B cell (primary cell): Measurements from ENCODE around the gene AIG1. TPM values are rescaled to one million over a fixed set of nuclear protein-coding genes. Genes with fewer than 3 reads are reported as not detected.

ENCODE experiments used
- ATAC-seq: fragments of 200-7000 bp; cut with Tn5 transposase; one replicate; pipeline ENCODE4 v1.10.0; 2021; ENCODE audit warnings: low read depth, mild to moderate bottlenecking, moderate number of reproducible peaks, moderate library complexity
- CTCF ChIA-PET: fragments of 350-600 bp; sonication (Branson Sonifier 250); formaldehyde crosslinking; loops from one replicate; lab custom pipeline; 2021; ENCODE audit warnings: antibody characterized with exemption, inconsistent platforms; lab: Charles Lee
- POLR2A ChIA-PET: fragments of 350-600 bp; sonication (Branson Sonifier 250); formaldehyde crosslinking; loops from one replicate; lab custom pipeline; 2021; ENCODE audit warnings: antibody characterized with exemption; lab: Charles Lee
- DNase-seq: peaks from one replicate; pipeline ENCODE4 v3.0.0; 2013
- H2AFZ ChIP-seq: 2 replicates; pipeline ENCODE4 v1.6.1; 2012; ENCODE audit warnings: mild to moderate bottlenecking, low read depth, low read length; ENCODE audit not compliant: insufficient read depth, poor library complexity, severe bottlenecking
- H3K27ac ChIP-seq, 2 donors: 1 replicate in 1 of 2; 2 replicates in 1 of 2; pipeline ENCODE4 v1.5.1; 2012 to 2013; ENCODE audit warnings: low read length in 2 of 2, mild to moderate bottlenecking in 2 of 2, moderate library complexity in 1 of 2
- H3K27me3 ChIP-seq, 4 experiments: fragments of 200-600 bp in 1 of 4; sonication (generic) in 1 of 4; replicated peaks in 1 of 4; 1 replicate in 2 of 4; 2 replicates in 2 of 4; pipeline versions ENCODE4 v1.6.1 to v1.7.0; 2013 to 2016; ENCODE audit warnings: low read length in 3 of 4, mild to moderate bottlenecking in 2 of 4, mixed read lengths in 1 of 4, moderate library complexity in 1 of 4; ENCODE audit not compliant: insufficient read depth in 4 of 4, control insufficient read depth in 3 of 4; ENCODE audit errors: control extremely low read depth in 1 of 4
- H3K36me3 ChIP-seq, 2 experiments: replicated peaks in 1 of 2; 1 replicate in 1 of 2; 2 replicates in 1 of 2; pipeline versions ENCODE4 v1.6.1 to v1.7.1; 2013; ENCODE audit warnings: low read length in 1 of 2; ENCODE audit not compliant: insufficient read depth in 2 of 2, control insufficient read depth in 1 of 2; ENCODE audit errors: control extremely low read depth in 1 of 2, extremely low read depth in 1 of 2
- H3K4me1 ChIP-seq, 2 donors: fragments of 200-600 bp in 1 of 2; sonication (generic) in 1 of 2; 1 replicate in 1 of 2; 2 replicates in 1 of 2; pipeline versions ENCODE4 v1.5.1 to v1.6.1; 2013 to 2017; ENCODE audit warnings: low read length in 2 of 2; ENCODE audit not compliant: control insufficient read depth in 2 of 2, insufficient read depth in 2 of 2
- H3K4me2 ChIP-seq: replicated peaks from 2 replicates; pipeline ENCODE3; 2012; ENCODE audit warnings: mild to moderate bottlenecking, low read depth, low read length; ENCODE audit not compliant: poor library complexity, severe bottlenecking
- H3K4me3 ChIP-seq, 5 experiments: fragments of 200-600 bp in 1 of 5; sonication (generic) in 1 of 5; 1 replicate in 3 of 5; 2 replicates in 2 of 5; pipeline versions ENCODE4 v1.5.1 to v1.7.0; 2011 to 2016; ENCODE audit warnings: low read length in 4 of 5, mild to moderate bottlenecking in 4 of 5, low read depth in 2 of 5, control low read depth in 1 of 5, moderate library complexity in 1 of 5; ENCODE audit not compliant: insufficient read depth in 1 of 5; ENCODE audit errors: control extremely low read depth in 1 of 5, extremely low read depth in 1 of 5
- H3K79me2 ChIP-seq: fragments of 200-600 bp; sonication (generic); one replicate; pipeline ENCODE4 v1.6.0; 2016; ENCODE audit warnings: low read length; ENCODE audit not compliant: control insufficient read depth, insufficient read depth
- H3K9ac ChIP-seq: fragments of 200-600 bp; sonication (generic); 2 replicates; pipeline ENCODE4 v1.6.1; 2017; ENCODE audit warnings: mild to moderate bottlenecking, low read length, moderate library complexity
- H3K9me3 ChIP-seq, 3 donors: one replicate each; pipeline versions ENCODE4 v1.6.1 to v1.7.1; 2013; ENCODE audit warnings: low read length in 2 of 3; ENCODE audit not compliant: control insufficient read depth in 2 of 3, insufficient read depth in 1 of 3; ENCODE audit errors: control extremely low read depth in 1 of 3
- H4K20me1 ChIP-seq: 2 replicates; pipeline ENCODE4 v1.6.0; 2012; ENCODE audit warnings: mild to moderate bottlenecking, low read length; ENCODE audit not compliant: insufficient read depth, control insufficient read depth, poor library complexity, severe bottlenecking
- H3K27ac Mint-ChIP-seq: one replicate; pipeline ENCODE4 v1.8.0; 2021; ENCODE audit warnings: mixed read lengths
- H3K27me3 Mint-ChIP-seq: one replicate; pipeline ENCODE4 v1.8.0; 2021; ENCODE audit warnings: mixed read lengths
- H3K4me1 Mint-ChIP-seq: one replicate; pipeline ENCODE4 v1.8.0; 2021; ENCODE audit warnings: mixed read lengths
- H3K4me3 Mint-ChIP-seq: one replicate; pipeline ENCODE4 v1.8.0; 2021; ENCODE audit warnings: mixed read lengths
- H3K9me3 Mint-ChIP-seq: one replicate; pipeline ENCODE4 v1.8.0; 2022; ENCODE audit warnings: mixed read lengths; ENCODE audit not compliant: insufficient read depth
- CTCF ChIP-seq: fragments of 200-600 bp; IDR thresholded peaks from one replicate; pipeline ENCODE4 v1.8.0; 2022; ENCODE audit warnings: antibody characterized with exemption, mild to moderate bottlenecking
- EZH2 ChIP-seq: IDR thresholded peaks from 2 replicates; pipeline ENCODE4 v1.6.1; 2012; ENCODE audit warnings: borderline replicate concordance, low read depth, mild to moderate bottlenecking, moderate library complexity, low read length; ENCODE audit not compliant: insufficient read depth, poor library complexity, severe bottlenecking
- WGBS: methylation state at CpG from one replicate; pipeline ENCODE4 v1.1.5; 2013; ENCODE audit warnings: missing lambda C conversion rate; ENCODE audit not compliant: insufficient coverage; 5-methylcytosine and 5-hydroxymethylcytosine counted together
- intact Hi-C: fragments of 100-400 bp; cut with micrococcal nuclease; formaldehyde crosslinking; loops from one replicate; pipeline ENCODE4 v1.10.0; 2022
- polyA plus RNA-seq: library from polyadenylated mRNA; depleted of rRNA; stranded (reverse); fragments of >200 nt; gene quantifications from 2 replicates; pipeline ENCODE4 v1.2.3, GENCODE V29; 2012
- total RNA-seq, 2 donors: library from RNA; stranded (reverse); fragments of 120-200 nt in 1 of 2; gene quantifications; 1 replicate in 1 of 2; 2 replicates in 1 of 2; pipeline versions ENCODE4 v1.2.3 to v1.2.4, GENCODE V29; 2013 to 2022

AIG1 gene
- total and polyA plus RNA-seq, 2 donors (not counting 1 experiment from before 2014, with no cell fraction given): 7.0 to 9.0 TPM

DNA sequence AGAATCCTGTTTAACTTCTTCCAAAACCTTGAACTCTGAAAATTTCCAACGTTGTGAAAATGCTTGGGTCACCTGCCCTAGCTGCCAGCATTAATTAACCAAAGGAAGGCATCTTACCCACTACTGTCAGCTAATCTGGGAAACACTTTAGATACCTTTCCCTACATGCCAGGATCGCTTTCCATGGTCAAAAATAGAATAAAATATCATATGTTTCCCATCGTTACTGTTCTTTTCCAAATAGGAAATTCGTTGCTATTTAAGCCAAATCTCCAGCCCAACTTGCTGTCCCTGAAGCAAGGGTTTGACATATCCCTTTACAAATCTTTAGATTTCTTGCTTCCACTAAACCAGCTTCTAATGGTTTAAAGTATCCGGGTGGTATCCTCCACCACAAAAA is 157.5 kb downstream of the AIG1 start:
- Histone ChIP-seq H2AFZ (no peak overlapping the region), H3K27ac (no peak overlapping the region), H3K36me3 (no peaks in the 10 kb centered on the region), H3K4me2 (no peak overlapping the region), H3K79me2 (no peaks in the 10 kb centered on the region), H3K9me3 (no peaks in the 10 kb centered on the region), H3K4me3 (no peak overlapping the region), H3K9ac (no peak overlapping the region), H3K27me3 (no peaks in the 10 kb centered on the region), H3K4me1 (no peaks in the 10 kb centered on the region), H4K20me1 (no peaks in the 10 kb centered on the region)
- no peaks in the 10 kb centered on the region for H3K27me3 Mint-ChIP-seq
- no peak overlapping the region for H3K4me3 Mint-ChIP-seq
- intact Hi-C loops: no loop called here
- no peaks in the 10 kb centered on the region for H3K9me3 Mint-ChIP-seq
- no peaks in the 10 kb centered on the region for H3K4me1 Mint-ChIP-seq
- ChIA-PET CTCF (no interaction called here), POLR2A (no interaction called here)
- ATAC-seq (no peak), DNase-seq (no peak)
- TF ChIP-seq CTCF: no peak
- no peak for TF ChIP-seq EZH2
- no peak overlapping the region for H3K27ac Mint-ChIP-seq
- WGBS: 85% methylated on average over 3 of the region's 5 CpGs

- Mint-ChIP-seq H3K27me3 (no peaks in the 10 kb centered on the region), H3K9me3 (no peaks in the 10 kb centered on the region), H3K27ac (no peak overlapping the region), H3K4me1 (no peaks in the 10 kb centered on the region), H3K4me3 (no peak overlapping the region)
- ATAC-seq: no peak
- Histone ChIP-seq H3K9me3 (no peaks in the 10 kb centered on the region), H3K4me1 (no peaks in the 10 kb centered on the region), H3K27ac (no peak overlapping the region), H3K4me2 (no peak overlapping the region), H3K9ac (no peak overlapping the region), H3K27me3 (no peaks in the 10 kb centered on the region), H3K79me2 (no peaks in the 10 kb centered on the region), H3K4me3 (no peak overlapping the region), H4K20me1 (no peaks in the 10 kb centered on the region), H3K36me3 (no peaks in the 10 kb centered on the region), H2AFZ (no peak overlapping the region)
- no peak for DNase-seq
- WGBS: 80% methylated on average over 1 of the region's 5 CpGs
- TF ChIP-seq EZH2 (no peak), CTCF (no peak)
- POLR2A ChIA-PET: no interaction called here
- intact Hi-C loops: no loop called here
- CTCF ChIA-PET: no interaction called here
Measured at GRCh38 chr6:143221698-143222097, 161.0 kb downstream of the AIG1 start.
